Epithelial cell of esophagus (primary cell): ENCODE results near the gene SLC52A1.

Source experiments
- DNase-seq: peaks from one replicate; pipeline ENCODE4 v3.0.0; 2010; ENCODE audit warnings: low read depth
- H3K4me3 ChIP-seq: 2 replicates; pipeline ENCODE4 v1.5.1; 2011; ENCODE audit warnings: mild to moderate bottlenecking, low read length, control low read depth
- TF ChIP-seq, protein P1 (sequence below): IDR thresholded peaks from 2 replicates; pipeline ENCODE4 v1.5.1; 2011; ENCODE audit warnings: low read depth, mild to moderate bottlenecking, low read length, control low read depth, inconsistent platforms; ENCODE audit not compliant: insufficient read depth; ENCODE audit errors: missing control alignments

Gene SLC52A1

DNA sequence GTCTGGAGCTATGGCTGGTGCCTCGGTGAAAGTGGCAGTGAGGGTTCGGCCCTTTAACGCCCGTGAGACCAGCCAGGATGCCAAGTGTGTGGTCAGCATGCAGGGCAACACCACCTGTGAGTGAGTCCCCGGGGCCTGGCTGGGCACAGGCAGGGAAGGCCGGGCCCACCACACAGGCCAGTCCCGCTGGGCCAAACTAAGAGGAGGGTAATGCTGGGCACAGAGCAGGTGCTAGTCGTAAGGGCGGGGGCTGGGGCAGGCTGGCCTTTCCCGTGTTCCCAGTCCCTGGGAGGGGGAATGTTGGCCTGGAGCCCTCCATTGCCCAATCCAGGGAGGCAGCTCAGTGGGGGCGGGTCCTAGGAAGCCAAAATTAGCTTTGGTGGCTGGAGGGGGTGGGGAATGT, 35.0 kb downstream of the SLC52A1 start:
- no peak for DNase-seq
- H3K4me3 ChIP-seq: no peak overlapping the region
- TF ChIP-seq, protein P1, sequence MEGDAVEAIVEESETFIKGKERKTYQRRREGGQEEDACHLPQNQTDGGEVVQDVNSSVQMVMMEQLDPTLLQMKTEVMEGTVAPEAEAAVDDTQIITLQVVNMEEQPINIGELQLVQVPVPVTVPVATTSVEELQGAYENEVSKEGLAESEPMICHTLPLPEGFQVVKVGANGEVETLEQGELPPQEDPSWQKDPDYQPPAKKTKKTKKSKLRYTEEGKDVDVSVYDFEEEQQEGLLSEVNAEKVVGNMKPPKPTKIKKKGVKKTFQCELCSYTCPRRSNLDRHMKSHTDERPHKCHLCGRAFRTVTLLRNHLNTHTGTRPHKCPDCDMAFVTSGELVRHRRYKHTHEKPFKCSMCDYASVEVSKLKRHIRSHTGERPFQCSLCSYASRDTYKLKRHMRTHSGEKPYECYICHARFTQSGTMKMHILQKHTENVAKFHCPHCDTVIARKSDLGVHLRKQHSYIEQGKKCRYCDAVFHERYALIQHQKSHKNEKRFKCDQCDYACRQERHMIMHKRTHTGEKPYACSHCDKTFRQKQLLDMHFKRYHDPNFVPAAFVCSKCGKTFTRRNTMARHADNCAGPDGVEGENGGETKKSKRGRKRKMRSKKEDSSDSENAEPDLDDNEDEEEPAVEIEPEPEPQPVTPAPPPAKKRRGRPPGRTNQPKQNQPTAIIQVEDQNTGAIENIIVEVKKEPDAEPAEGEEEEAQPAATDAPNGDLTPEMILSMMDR: no peak

GRCh38 chr17:4999430-5000093, 35.7 kb downstream of the SLC52A1 start:
- DNase-seq: no peak
- TF ChIP-seq, protein P1: no peak
- peak overlapping the region; percentile 95 for H3K4me3 ChIP-seq

DNA sequence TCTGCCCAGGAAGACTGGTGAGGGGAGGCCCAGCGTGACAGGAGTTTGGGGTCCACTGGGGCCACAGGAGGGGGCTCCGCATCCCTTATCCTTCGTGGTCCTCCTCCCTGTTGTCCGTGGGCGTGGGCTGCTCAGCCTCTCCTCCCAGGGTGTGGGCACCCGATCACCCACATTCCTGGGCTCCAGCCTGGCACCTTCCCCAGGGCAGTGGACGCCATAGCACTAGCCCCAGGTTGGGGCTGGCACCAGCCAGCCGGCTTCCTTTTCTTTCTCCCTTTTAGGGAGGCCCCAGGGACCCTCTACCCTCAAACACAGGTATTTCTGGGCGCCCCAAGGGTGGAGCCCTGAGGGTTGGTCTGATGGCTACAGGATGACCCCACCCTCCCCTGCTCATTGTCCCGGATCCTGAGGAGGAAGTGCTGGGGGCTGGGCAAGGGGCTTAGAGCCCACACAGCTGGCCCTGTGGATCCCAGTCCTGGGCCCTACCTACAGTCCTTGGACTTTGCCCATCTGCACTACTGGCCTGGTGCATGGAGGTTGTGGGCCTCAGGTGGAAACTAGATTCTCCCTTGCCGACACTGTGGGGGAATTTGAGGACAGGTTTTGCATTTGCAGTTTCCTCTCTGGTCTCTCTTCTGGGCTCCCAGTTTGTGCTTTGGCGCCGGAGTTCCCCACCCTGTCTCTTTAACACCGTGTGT, 36.3 kb downstream of the SLC52A1 start:
- peak; percentile 41 for DNase-seq
- TF ChIP-seq, protein P1: no peak
- peak overlapping the region; percentile 95 for H3K4me3 ChIP-seq

DNA sequence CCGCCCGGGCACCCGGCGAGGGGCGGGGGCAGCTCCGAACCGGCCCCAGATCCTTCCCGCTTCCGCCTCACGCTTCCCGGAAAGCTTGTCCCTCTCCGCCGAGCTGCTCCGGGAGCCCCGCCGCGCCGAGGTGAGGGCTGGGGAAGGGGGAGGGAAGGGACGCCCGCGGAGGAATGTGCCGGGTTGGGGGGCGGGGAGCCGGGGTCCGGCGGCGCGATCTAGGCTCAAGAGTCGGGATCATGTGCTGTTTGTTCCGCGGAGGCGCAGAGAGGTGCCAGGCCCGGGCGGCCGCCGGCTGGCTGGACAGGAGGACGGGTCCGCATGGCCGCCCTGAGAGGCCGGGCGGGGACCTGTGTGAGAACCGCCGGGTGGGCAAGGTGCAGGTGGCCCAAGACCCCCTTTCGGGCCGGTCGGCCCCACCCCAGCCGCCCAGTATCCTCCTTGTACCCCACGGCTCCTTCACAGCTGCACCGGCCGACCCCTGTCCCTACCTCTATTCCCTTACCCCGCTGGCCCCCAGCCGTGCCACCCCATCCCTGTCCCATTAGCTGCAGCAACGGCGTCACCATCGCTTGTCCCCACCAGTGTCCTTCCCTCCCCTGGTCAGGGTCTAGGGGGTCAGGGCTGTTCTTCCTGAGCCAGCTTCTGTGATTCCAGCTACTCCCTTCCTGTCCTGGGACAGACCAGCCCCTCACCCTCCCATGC, 37.0 kb downstream of the SLC52A1 start:
- no peak for DNase-seq
- TF ChIP-seq, protein P1: no peak
- H3K4me3 ChIP-seq: peak overlapping the region; percentile 95

- TF ChIP-seq, protein P1: no peak
- DNase-seq: peak; percentile 92
- peak within 1 kb of the TSS; percentile 95 for H3K4me3 ChIP-seq
Measured at GRCh38 chr17:4997302-4998026, 37.8 kb downstream of the SLC52A1 start, which contains the start of the genes INCA1 and KIF1C. Gene INCA1, minus strand, starts transcription at chr17:4997522. Its CDS starts 3,085 bp downstream, at chr17:4994437. Gene KIF1C, plus strand, starts transcription at chr17:4997950. Its CDS starts 2,297 bp downstream, at chr17:5000247.

DNA sequence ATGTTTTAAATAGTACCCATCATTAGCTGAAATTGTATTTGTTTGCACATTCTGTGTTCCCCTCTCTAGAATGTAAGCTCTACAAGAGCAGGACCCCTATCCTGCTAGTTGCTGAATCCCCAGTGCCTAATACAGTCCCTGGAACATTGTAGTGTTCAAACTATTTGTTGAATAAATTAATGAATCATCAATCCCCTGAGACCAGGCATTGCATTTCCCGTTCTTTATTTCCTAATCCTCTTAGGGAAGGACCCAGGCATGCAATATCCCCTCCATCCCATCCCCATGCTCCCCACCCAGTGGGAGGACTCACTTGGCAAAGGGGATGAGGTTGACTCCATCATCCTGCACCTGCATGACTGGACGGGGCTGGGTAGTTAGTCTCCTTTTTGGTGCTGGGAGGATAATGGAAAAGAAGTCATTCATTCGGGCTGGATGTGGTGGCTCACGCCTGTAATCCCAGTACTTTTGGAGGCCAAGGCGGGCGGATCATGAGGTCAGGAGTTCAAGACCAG, 41.1 kb downstream of the SLC52A1 start:
- TF ChIP-seq, protein P1: no peak
- no peak overlapping the region for H3K4me3 ChIP-seq
- no peak for DNase-seq
